T-helper 1 cell treated with Interleukin-12 subunit alpha and Interleukin-12 subunit beta and Interleukin-4 antibody, amounts not matched to agents 30 μg/mL and 1 μg/mL, for 36 hours (primary cell): ENCODE data around the gene ARHGAP30.

Experiments used
- H3K27ac Mint-ChIP-seq: one replicate; pipeline ENCODE4 v1.8.0; 2021; ENCODE audit warnings: mild to moderate bottlenecking, mixed read lengths
- H3K27me3 Mint-ChIP-seq: one replicate; pipeline ENCODE4 v1.8.0; 2021; ENCODE audit warnings: low read depth, mixed read lengths
- H3K36me3 Mint-ChIP-seq: one replicate; pipeline ENCODE4 v1.8.0; 2021; ENCODE audit warnings: low read depth, mixed read lengths
- H3K4me1 Mint-ChIP-seq: one replicate; pipeline ENCODE4 v1.8.0; 2021; ENCODE audit warnings: low read depth, mixed read lengths
- H3K4me3 Mint-ChIP-seq: one replicate; pipeline ENCODE4 v1.8.0; 2021; ENCODE audit warnings: mild to moderate bottlenecking, moderate library complexity, mixed read lengths
- H3K9me3 Mint-ChIP-seq: one replicate; pipeline ENCODE4 v1.8.0; 2021; ENCODE audit warnings: mixed read lengths

The ARHGAP30 gene

GRCh38 chr1:161009602-161010211, 60.0 kb downstream of the ARHGAP30 start:
- H3K9me3 Mint-ChIP-seq: no peaks in the 10 kb centered on the region
- H3K27ac Mint-ChIP-seq: no peak overlapping the region

GRCh38 chr1:161008869-161009510, 60.7 kb downstream of the ARHGAP30 start:
- no peaks in the 10 kb centered on the region for H3K9me3 Mint-ChIP-seq
- H3K27ac Mint-ChIP-seq: no peak overlapping the region
- peaks cover 19% of the 10 kb centered on the region for H3K4me1 Mint-ChIP-seq
- H3K4me3 Mint-ChIP-seq: no peak overlapping the region
- H3K27me3 Mint-ChIP-seq: no peaks in the 10 kb centered on the region
- H3K36me3 Mint-ChIP-seq: peaks cover 4% of the 10 kb centered on the region

More at GRCh38 chr1:161009602-161010211, 60.0 kb downstream of the ARHGAP30 start:
- H3K4me1 Mint-ChIP-seq: peaks cover 22% of the 10 kb centered on the region
- H3K4me3 Mint-ChIP-seq: no peak overlapping the region
- H3K27me3 Mint-ChIP-seq: no peaks in the 10 kb centered on the region
- peaks cover 4% of the 10 kb centered on the region for H3K36me3 Mint-ChIP-seq

GRCh38 chr1:161007369-161007768, 62.3 kb downstream of the ARHGAP30 start:
- H3K27me3 Mint-ChIP-seq: no peaks in the 10 kb centered on the region
- no peaks in the 10 kb centered on the region for H3K9me3 Mint-ChIP-seq
- no peak overlapping the region for H3K27ac Mint-ChIP-seq
- peaks cover 4% of the 10 kb centered on the region for H3K36me3 Mint-ChIP-seq
- H3K4me3 Mint-ChIP-seq: no peak overlapping the region
- peaks cover 7% of the 10 kb centered on the region for H3K4me1 Mint-ChIP-seq

GRCh38 chr1:161006563-161006962, 63.1 kb downstream of the ARHGAP30 start:
- H3K27ac Mint-ChIP-seq: no peak overlapping the region
- peaks cover 2% of the 10 kb centered on the region for H3K4me1 Mint-ChIP-seq
- H3K36me3 Mint-ChIP-seq: no peaks in the 10 kb centered on the region
- no peaks in the 10 kb centered on the region for H3K27me3 Mint-ChIP-seq
- H3K9me3 Mint-ChIP-seq: no peaks in the 10 kb centered on the region
- no peak overlapping the region for H3K4me3 Mint-ChIP-seq

GRCh38 chr1:161001525-161001924, 68.2 kb downstream of the ARHGAP30 start:
- Mint-ChIP-seq H3K27me3 (no peaks in the 10 kb centered on the region), H3K4me3 (no peak overlapping the region), H3K4me1 (peaks cover 6% of the 10 kb centered on the region), H3K9me3 (no peaks in the 10 kb centered on the region), H3K36me3 (peaks cover 12% of the 10 kb centered on the region), H3K27ac (no peak overlapping the region)

- Mint-ChIP-seq H3K27me3 (no peaks in the 10 kb centered on the region), H3K27ac (no peak overlapping the region), H3K4me3 (no peak overlapping the region), H3K9me3 (no peaks in the 10 kb centered on the region), H3K4me1 (peaks cover 6% of the 10 kb centered on the region), H3K36me3 (peaks cover 12% of the 10 kb centered on the region)
Observed at GRCh38 chr1:161000736-161001480, 68.8 kb downstream of the ARHGAP30 start.

GRCh38 chr1:160999376-160999775, 70.3 kb downstream of the ARHGAP30 start:
- H3K27ac Mint-ChIP-seq: no peak overlapping the region
- peaks cover 6% of the 10 kb centered on the region for H3K4me1 Mint-ChIP-seq
- peaks cover 14% of the 10 kb centered on the region for H3K36me3 Mint-ChIP-seq
- no peaks in the 10 kb centered on the region for H3K27me3 Mint-ChIP-seq
- no peaks in the 10 kb centered on the region for H3K9me3 Mint-ChIP-seq
- H3K4me3 Mint-ChIP-seq: no peak overlapping the region

- H3K4me3 Mint-ChIP-seq: no peak overlapping the region
- H3K9me3 Mint-ChIP-seq: no peaks in the 10 kb centered on the region
- peaks cover 14% of the 10 kb centered on the region for H3K36me3 Mint-ChIP-seq
- no peaks in the 10 kb centered on the region for H3K27me3 Mint-ChIP-seq
- peak overlapping the region; percentile 18 for H3K27ac Mint-ChIP-seq
- H3K4me1 Mint-ChIP-seq: peaks cover 6% of the 10 kb centered on the region
Observed at GRCh38 chr1:160997323-160998038, 72.2 kb downstream of the ARHGAP30 start.
